SU-DHL-6 (cell line): Measurements from ENCODE around the gene TRAF3IP3.

Experiments used
- H2AFZ ChIP-seq: fragments of 200-600 bp; sonication (generic); 2 replicates; pipeline ENCODE4 v1.6.1; 2014; ENCODE audit warnings: low read depth, mild to moderate bottlenecking, moderate library complexity, mixed read lengths, antibody characterized with exemption, low read length; ENCODE audit not compliant: severe bottlenecking
- H3F3A ChIP-seq: fragments of 200-600 bp; shearing (Covaris generic); 2 replicates; pipeline ENCODE4 v1.6.0; 2016; ENCODE audit warnings: antibody characterized with exemption, mild to moderate bottlenecking; ENCODE audit not compliant: insufficient read depth
- H3K27ac ChIP-seq: fragments of 200-600 bp; sonication (generic); 2 replicates; pipeline ENCODE4 v1.5.1; 2016; ENCODE audit warnings: low read depth, mild to moderate bottlenecking, low read length, moderate library complexity, mixed read lengths
- H3K27me3 ChIP-seq: fragments of 200-600 bp; sonication (generic), shearing (Covaris generic); 2 replicates; pipeline ENCODE4 v1.6.0; 2014; ENCODE audit warnings: mild to moderate bottlenecking, low read length
- H3K36me3 ChIP-seq: fragments of 200-600 bp; sonication (generic); 2 replicates; pipeline ENCODE4 v1.6.1; 2014; ENCODE audit warnings: mild to moderate bottlenecking, low read length, mixed read lengths
- H3K4me2 ChIP-seq: fragments of 300-600, 200-600 bp; shearing (Covaris generic), sonication (generic); 2 replicates; pipeline ENCODE4 v1.6.0; 2014; ENCODE audit warnings: low read length, low read depth, mild to moderate bottlenecking; ENCODE audit not compliant: poor library complexity, severe bottlenecking
- H3K4me3 ChIP-seq: fragments of 200-600 bp; sonication (generic); 2 replicates; pipeline ENCODE4 v1.5.1; 2014; ENCODE audit warnings: antibody characterized with exemption, low read length, mild to moderate bottlenecking, mixed read lengths; ENCODE audit not compliant: insufficient read depth, poor library complexity, severe bottlenecking
- H3K79me2 ChIP-seq: fragments of 200-600 bp; sonication (generic); 2 replicates; pipeline ENCODE4 v1.6.1; 2014; ENCODE audit warnings: mild to moderate bottlenecking, low read length, moderate library complexity; ENCODE audit not compliant: insufficient read depth
- H3K9ac ChIP-seq: fragments of 200-600 bp; sonication (generic); 2 replicates; pipeline ENCODE4 v1.7.0; 2014; ENCODE audit warnings: mild to moderate bottlenecking, low read length
- H3K9me2 ChIP-seq: fragments of 200-600 bp; sonication (generic); replicated peaks from 2 replicates; pipeline ENCODE4 v1.6.1; 2014; ENCODE audit warnings: low read length; ENCODE audit not compliant: insufficient read depth
- H3K9me3 ChIP-seq: fragments of 200-600 bp; sonication (generic); 2 replicates; pipeline ENCODE4 v1.6.1; 2014; ENCODE audit warnings: low read length, mixed read lengths; ENCODE audit not compliant: insufficient read depth
- H4K20me1 ChIP-seq: fragments of 200-600 bp; sonication (generic); 2 replicates; pipeline ENCODE4 v1.6.1; 2014; ENCODE audit warnings: low read depth, mild to moderate bottlenecking, antibody characterized with exemption, low read length, moderate library complexity, mixed read lengths
- CTCF ChIP-seq: fragments of 200-600 bp; sonication (generic); IDR thresholded peaks from one replicate; pipeline ENCODE4 v1.5.1; 2017; ENCODE audit warnings: antibody characterized with exemption, mild to moderate bottlenecking, low read length, moderate library complexity; ENCODE audit not compliant: insufficient read depth, poor library complexity, severe bottlenecking
- EZH2phosphoT487 ChIP-seq: fragments of 200-600 bp; sonication (generic), shearing (Covaris generic); conservative IDR thresholded peaks from 2 replicates; pipeline ENCODE4 v1.6.1; 2018; ENCODE audit warnings: mild to moderate bottlenecking, antibody characterized with exemption, low read length, moderate library complexity, mixed read lengths

The TRAF3IP3 gene

GRCh38 chr1:209715314-209715713, 40.5 kb upstream of the TRAF3IP3 start:
- Histone ChIP-seq H4K20me1 (no peaks in the 10 kb centered on the region), H3K9ac (no peak overlapping the region)
- no peak for TF ChIP-seq EZH2phosphoT487
- TF ChIP-seq CTCF = no peak

GRCh38 chr1:209717818-209718217, 38.0 kb upstream of the TRAF3IP3 start:
- no peak overlapping the region for H2AFZ ChIP-seq
- H3K4me2 ChIP-seq = no peak overlapping the region
- no peaks in the 10 kb centered on the region for H3K9me3 ChIP-seq
- no peaks in the 10 kb centered on the region for H3K36me3 ChIP-seq
- TF ChIP-seq EZH2phosphoT487 (no peak), CTCF (no peak)
- H3K27ac ChIP-seq = no peak overlapping the region
- no peaks in the 10 kb centered on the region for H3K27me3 ChIP-seq
- H4K20me1 ChIP-seq = no peaks in the 10 kb centered on the region
- no peaks in the 10 kb centered on the region for H3K9me2 ChIP-seq
- no peak overlapping the region for H3K4me3 ChIP-seq
- H3F3A ChIP-seq = no peaks in the 10 kb centered on the region
- H3K9ac ChIP-seq = no peak overlapping the region
- H3K79me2 ChIP-seq = no peaks in the 10 kb centered on the region

More at GRCh38 chr1:209715314-209715713, 40.5 kb upstream of the TRAF3IP3 start:
- Histone ChIP-seq H3K36me3 (no peaks in the 10 kb centered on the region), H3K4me3 (no peak overlapping the region), H3K4me2 (no peak overlapping the region), H3K79me2 (no peaks in the 10 kb centered on the region), H3K27ac (no peak overlapping the region), H2AFZ (no peak overlapping the region), H3K9me2 (no peaks in the 10 kb centered on the region), H3K9me3 (no peaks in the 10 kb centered on the region), H3F3A (no peaks in the 10 kb centered on the region), H3K27me3 (no peaks in the 10 kb centered on the region)

- no peak overlapping the region for H3K27ac ChIP-seq
- no peaks in the 10 kb centered on the region for H3K36me3 ChIP-seq
- no peaks in the 10 kb centered on the region for H3K9me3 ChIP-seq
- no peak overlapping the region for H3K4me2 ChIP-seq
- H3K9ac ChIP-seq = no peak overlapping the region
- no peak overlapping the region for H3K4me3 ChIP-seq
- H3K9me2 ChIP-seq = no peaks in the 10 kb centered on the region
- no peaks in the 10 kb centered on the region for H4K20me1 ChIP-seq
- H3K79me2 ChIP-seq = no peaks in the 10 kb centered on the region
- no peak for TF ChIP-seq CTCF
- no peak for TF ChIP-seq EZH2phosphoT487
- no peak overlapping the region for H2AFZ ChIP-seq
- no peaks in the 10 kb centered on the region for H3F3A ChIP-seq
- H3K27me3 ChIP-seq = no peaks in the 10 kb centered on the region
Measured at GRCh38 chr1:209720326-209720725, 35.5 kb upstream of the TRAF3IP3 start.

GRCh38 chr1:209720826-209721225, 35.0 kb upstream of the TRAF3IP3 start:
- Histone ChIP-seq H3K27ac (no peak overlapping the region), H4K20me1 (no peaks in the 10 kb centered on the region), H3K79me2 (no peaks in the 10 kb centered on the region), H3K4me2 (no peak overlapping the region), H3F3A (no peaks in the 10 kb centered on the region), H3K36me3 (no peaks in the 10 kb centered on the region), H3K27me3 (no peaks in the 10 kb centered on the region), H3K9me3 (no peaks in the 10 kb centered on the region), H2AFZ (no peak overlapping the region), H3K9me2 (no peaks in the 10 kb centered on the region), H3K4me3 (no peak overlapping the region), H3K9ac (no peak overlapping the region)
- no peak for TF ChIP-seq CTCF
- TF ChIP-seq EZH2phosphoT487 = no peak
